ENCODE measurements around the gene ASPSCR1. TPM values are rescaled to one million over a fixed set of nuclear protein-coding genes. Genes with fewer than 3 reads are reported as not detected.

Gene ASPSCR1
- total RNA-seq, 4 donors from 2014 or later: 24.0 to 44.7 (median 32.0) TPM

DNA sequence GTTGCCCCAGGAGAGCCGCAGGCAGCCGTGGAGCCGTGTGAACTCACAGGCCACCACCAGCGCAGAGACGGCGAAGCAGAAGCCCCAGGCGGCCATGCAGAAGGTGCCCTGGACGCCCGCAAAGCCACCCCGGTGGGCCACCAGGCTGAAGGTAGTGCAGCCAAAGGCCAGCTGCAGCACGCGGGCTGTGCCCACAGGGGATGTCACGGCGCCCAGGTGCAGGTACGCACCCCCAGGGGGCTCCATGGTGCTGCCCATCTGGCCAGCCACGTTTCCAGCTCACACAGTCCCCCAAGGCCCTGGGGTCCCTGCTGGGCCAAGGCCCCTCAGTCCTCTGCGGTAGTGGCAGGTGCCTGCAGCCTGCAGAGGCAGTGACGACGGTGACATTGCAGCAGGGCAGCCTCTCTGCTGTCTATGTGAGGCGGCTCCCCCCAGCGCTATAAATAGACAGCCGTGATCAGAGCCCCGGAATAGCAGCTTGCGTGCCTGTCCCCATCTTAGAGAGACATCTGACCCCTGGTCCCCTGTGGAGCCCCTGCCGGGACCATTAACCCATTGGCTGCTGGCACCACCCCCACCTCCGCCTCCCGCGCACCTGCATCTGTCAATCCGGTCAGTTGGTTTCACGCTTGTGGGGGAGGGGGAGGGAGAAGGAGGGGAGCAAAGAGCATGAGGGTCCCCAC lies 35.8 kb upstream of the ASPSCR1 start:
- H3K9me3 ChIP-seq: no peaks in the 10 kb centered on the region
- no peaks in the 10 kb centered on the region for H3K27me3 ChIP-seq
- peak overlapping the region; percentile 90 to 98 (median 94) for H3K27ac ChIP-seq
- H3K36me3 ChIP-seq: no peaks in the 10 kb centered on the region
- DNase-seq (peak; percentile 73 to 93), ATAC-seq (peak; percentile 69 to 71)
- peaks cover 29 to 46% of the 10 kb centered on the region in 2 donors for H3K4me1 ChIP-seq
- TF ChIP-seq, protein P1, sequence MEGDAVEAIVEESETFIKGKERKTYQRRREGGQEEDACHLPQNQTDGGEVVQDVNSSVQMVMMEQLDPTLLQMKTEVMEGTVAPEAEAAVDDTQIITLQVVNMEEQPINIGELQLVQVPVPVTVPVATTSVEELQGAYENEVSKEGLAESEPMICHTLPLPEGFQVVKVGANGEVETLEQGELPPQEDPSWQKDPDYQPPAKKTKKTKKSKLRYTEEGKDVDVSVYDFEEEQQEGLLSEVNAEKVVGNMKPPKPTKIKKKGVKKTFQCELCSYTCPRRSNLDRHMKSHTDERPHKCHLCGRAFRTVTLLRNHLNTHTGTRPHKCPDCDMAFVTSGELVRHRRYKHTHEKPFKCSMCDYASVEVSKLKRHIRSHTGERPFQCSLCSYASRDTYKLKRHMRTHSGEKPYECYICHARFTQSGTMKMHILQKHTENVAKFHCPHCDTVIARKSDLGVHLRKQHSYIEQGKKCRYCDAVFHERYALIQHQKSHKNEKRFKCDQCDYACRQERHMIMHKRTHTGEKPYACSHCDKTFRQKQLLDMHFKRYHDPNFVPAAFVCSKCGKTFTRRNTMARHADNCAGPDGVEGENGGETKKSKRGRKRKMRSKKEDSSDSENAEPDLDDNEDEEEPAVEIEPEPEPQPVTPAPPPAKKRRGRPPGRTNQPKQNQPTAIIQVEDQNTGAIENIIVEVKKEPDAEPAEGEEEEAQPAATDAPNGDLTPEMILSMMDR (IDR thresholded peaks at IDR 0.05 in 4 of 5, conservative IDR thresholded peaks at IDR 0.05 in 1 of 5): no peak
- peak; percentile 86 to 90 for TF ChIP-seq POLR2A (IDR thresholded peaks at IDR 0.05)
- in situ Hi-C loops (cut with MboI; ENCODE audit: low sequenced_read_pairs in 4 of 4): no loop called here
- peak overlapping the region; percentile 44 to 56 (median 48) for H3K4me3 ChIP-seq
- intact Hi-C loops (cut with DNase I; ENCODE audit: low total_unique reads): loop anchor here (5.0 kb wide), 1 partner anchor 69 kb away; the partner anchor contains the start of gene ARHGDIA

DNA sequence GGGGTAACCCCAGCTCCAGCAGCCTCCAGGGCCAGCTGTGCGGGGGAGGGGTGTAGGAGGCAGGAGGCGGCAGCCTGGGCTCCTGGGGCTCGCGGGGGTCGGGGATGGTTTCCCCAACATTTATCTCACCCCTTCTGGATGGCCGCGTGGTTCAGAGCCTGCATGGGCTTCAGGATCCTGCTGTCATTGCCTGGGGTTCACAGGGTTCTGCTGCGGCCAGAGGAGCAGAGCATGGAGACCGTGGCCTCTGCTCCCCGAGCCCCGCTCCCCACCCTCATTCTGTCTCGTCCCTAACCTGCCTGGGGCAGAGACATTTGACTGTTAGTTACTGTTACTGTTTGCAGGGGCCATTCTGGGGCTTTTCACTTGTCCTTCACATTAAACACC lies 35.3 kb upstream of the ASPSCR1 start:
- Histone ChIP-seq H3K4me1 (peaks cover 26 to 46% of the 10 kb centered on the region in 2 donors), H3K9me3 (no peaks in the 10 kb centered on the region), H3K4me3 (peak overlapping the region; percentile 36 to 48 (median 46)), H3K27ac (peak overlapping the region; percentile 90 to 98 (median 94)), H3K27me3 (no peaks in the 10 kb centered on the region), H3K36me3 (no peaks in the 10 kb centered on the region)
- intact Hi-C loops (cut with DNase I; ENCODE audit: low total_unique reads) (loop anchor here (5.0 kb wide), 1 partner anchor 70 kb away; the partner anchor contains the start of gene ARHGDIA), in situ Hi-C loops (cut with MboI; ENCODE audit: low sequenced_read_pairs in 4 of 4) (no loop called here)
- TF ChIP-seq POLR2A (IDR thresholded peaks at IDR 0.05): no peak
- TF ChIP-seq, protein P1 (IDR thresholded peaks at IDR 0.05 in 4 of 5, conservative IDR thresholded peaks at IDR 0.05 in 1 of 5): no peak
- ATAC-seq (no peak), DNase-seq (no peak)

DNA sequence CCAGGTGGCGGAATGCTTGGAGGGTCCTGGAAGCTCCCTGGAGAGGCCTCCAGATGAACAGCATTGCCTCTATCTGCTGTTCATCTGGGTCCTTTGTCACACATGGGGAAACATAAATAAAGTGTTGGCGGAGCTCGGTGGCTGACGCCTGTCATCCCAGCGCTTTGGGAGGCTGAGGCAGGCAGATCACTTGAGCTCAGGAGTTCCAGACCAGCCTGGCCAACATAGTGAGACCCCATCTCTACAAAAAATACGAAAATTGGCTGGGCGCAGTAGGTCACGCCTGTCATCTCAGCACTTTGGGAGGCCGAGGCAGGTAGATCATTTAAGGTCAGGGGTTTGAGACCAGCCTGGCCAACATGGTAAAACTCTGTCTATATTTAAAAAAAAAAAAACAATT lies 32.6 kb upstream of the ASPSCR1 start:
- TF ChIP-seq, protein P1 (IDR thresholded peaks at IDR 0.05 in 4 of 5, conservative IDR thresholded peaks at IDR 0.05 in 1 of 5): no peak
- no peak for TF ChIP-seq POLR2A (IDR thresholded peaks at IDR 0.05)
- Histone ChIP-seq H3K27ac (peak overlapping the region; percentile 90 to 98 (median 94)), H3K36me3 (no peaks in the 10 kb centered on the region), H3K4me3 (no peak overlapping the region), H3K27me3 (no peaks in the 10 kb centered on the region), H3K4me1 (peaks cover 6 to 28% of the 10 kb centered on the region in 2 donors), H3K9me3 (no peaks in the 10 kb centered on the region)
- DNase-seq (no peak), ATAC-seq (no peak)
- in situ Hi-C loops (cut with MboI; ENCODE audit: low sequenced_read_pairs in 4 of 4) (no loop called here), intact Hi-C loops (cut with DNase I; ENCODE audit: low total_unique reads) (loop anchor here (5.0 kb wide), 1 partner anchor 73 kb away; the partner anchor contains the start of gene ARHGDIA)

DNA sequence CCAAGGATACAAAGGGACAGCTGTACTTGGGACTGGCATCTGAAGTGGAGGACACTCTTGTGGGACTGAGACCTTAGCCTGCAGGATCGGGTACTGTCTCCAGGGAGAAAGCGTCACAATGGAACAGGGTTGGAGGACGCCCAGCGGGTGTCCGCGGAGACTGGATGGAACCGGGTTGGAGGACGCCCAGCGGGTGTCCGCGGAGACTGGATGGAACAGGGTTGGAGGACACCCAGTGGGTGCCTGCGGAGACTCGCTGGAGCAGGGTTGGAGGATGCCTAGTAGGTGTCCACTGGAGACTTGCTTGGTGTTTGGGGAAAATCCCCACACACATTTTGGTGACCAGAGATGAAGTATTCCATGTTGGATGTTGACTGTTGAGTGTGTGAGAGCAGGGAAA lies 30.2 kb upstream of the ASPSCR1 start, which contains the start of gene MYADML2:
Gene MYADML2 (minus strand): TSS at position 45 of the 400 bp plus-strand sequence. CDS start 5,492 bp downstream, outside the sequence.
- in situ Hi-C loops (cut with MboI; ENCODE audit: low sequenced_read_pairs in 4 of 4): no loop called here
- Histone ChIP-seq H3K4me1 (peaks cover 0 to 10% of the 10 kb centered on the region in 2 donors), H3K4me3 (no peak within 1 kb of the TSS), H3K27ac (peak within 1 kb of the TSS; percentile 42 to 98 (median 60)), H3K9me3 (no peaks in the 10 kb centered on the region), H3K36me3 (no peaks in the 10 kb centered on the region), H3K27me3 (no peaks in the 10 kb centered on the region)
- DNase-seq (no peak), ATAC-seq (no peak)
- no peak for TF ChIP-seq POLR2A (IDR thresholded peaks at IDR 0.05)
- TF ChIP-seq, protein P1 (IDR thresholded peaks at IDR 0.05 in 4 of 5, conservative IDR thresholded peaks at IDR 0.05 in 1 of 5): no peak
- intact Hi-C loops (cut with DNase I; ENCODE audit: low total_unique reads): no loop called here
